OCI-LY1 (cell line): Measurements from ENCODE around the gene PUM1.

Source experiments
- CTCF ChIP-seq: fragments of 200-600 bp; sonication (generic), shearing (Covaris generic); IDR thresholded peaks from 2 replicates; pipeline ENCODE4 v1.5.1; 2017; ENCODE audit warnings: mild to moderate bottlenecking, antibody characterized with exemption, low read length, moderate library complexity, mixed read lengths
- EZH2 ChIP-seq: fragments of 200-600 bp; sonication (generic), shearing (Covaris generic); IDR thresholded peaks from 2 replicates; pipeline ENCODE4 v1.8.0; 2017; ENCODE audit warnings: borderline replicate concordance, mixed run types, mild to moderate bottlenecking, antibody characterized with exemption, low read length, moderate library complexity, mixed read lengths

- TF ChIP-seq CTCF: no peak
- TF ChIP-seq EZH2: no peak
These were observed 163.5 kb downstream of the PUM1 start for GRCh38 chr1:30901798-30902581.
